GM19099 (cell line): ENCODE data around the gene EHMT1.

Experiments used
- POLR2A ChIP-seq: IDR thresholded peaks from 3 replicates; pipeline ENCODE4 v1.6.1; 2011; ENCODE audit warnings: low read depth; ENCODE audit not compliant: insufficient read length; ENCODE audit errors: extremely low read depth

Gene EHMT1

GRCh38 chr9:137630126-137630525 lies 11.3 kb downstream of the EHMT1 start:
- TF ChIP-seq POLR2A: no peak

DNA sequence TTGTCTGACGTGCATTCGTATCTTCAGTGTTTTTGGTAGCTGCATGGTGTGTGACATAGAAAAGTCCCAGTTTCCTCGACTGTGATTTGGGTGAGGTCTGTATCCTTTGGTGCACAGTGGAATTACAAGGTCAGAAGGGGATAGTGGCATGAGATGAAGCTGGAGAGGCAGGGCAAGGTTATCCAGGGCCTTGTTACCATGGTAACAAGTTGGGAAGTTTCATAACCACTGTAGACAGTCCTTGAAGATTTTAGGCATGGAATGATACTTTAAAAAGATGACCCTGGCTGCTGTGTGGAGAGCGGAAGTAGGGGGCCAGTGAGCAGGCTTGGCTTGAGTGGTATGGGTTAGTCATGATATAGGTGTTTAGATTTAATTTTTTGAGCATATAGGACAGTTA lies 11.9 kb downstream of the EHMT1 start:
- no peak for TF ChIP-seq POLR2A

- TF ChIP-seq POLR2A: no peak
Measured at GRCh38 chr9:137631345-137632229, 12.8 kb downstream of the EHMT1 start.

GRCh38 chr9:137632230-137633161 lies 13.7 kb downstream of the EHMT1 start:
- no peak for TF ChIP-seq POLR2A

DNA sequence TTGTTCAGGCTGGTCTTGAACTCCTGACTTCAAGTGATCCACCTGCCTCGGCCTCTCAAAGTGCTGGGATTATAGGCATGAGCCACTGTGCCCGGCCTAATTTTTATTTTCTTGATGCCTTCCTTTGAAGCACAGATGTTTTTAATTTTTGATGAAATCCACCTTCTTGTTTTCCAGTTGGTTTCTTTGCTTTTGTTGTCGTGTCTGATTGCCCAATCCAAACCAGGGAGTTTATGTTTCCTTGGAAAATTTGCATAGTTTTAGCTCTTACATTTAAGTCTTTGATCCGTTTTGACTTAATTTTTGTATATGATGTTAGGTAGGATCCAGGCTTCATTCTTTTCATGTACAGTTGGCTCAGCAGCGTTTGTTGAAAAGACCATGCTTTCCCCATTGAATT lies 15.2 kb downstream of the EHMT1 start:
- TF ChIP-seq POLR2A: no peak

DNA sequence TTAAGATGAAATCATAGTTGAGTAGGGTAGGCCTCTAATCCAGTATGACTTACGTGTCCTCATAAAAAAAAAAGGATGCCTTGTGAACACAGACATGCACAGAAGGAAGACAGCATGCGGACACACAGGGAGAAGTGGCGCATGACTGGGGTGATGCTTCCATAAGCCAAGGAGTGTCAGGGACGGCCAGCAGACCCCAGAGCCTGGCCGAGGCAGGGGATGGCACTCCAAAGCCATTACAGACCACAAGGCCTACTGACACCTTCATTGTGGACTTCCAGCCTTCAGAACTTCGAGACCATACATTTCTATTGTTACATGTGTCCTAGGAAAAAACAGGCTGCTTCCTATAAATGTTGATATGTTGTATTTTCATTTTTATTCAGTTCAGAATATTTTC lies 19.9 kb downstream of the EHMT1 start:
- no peak for TF ChIP-seq POLR2A

GRCh38 chr9:137639303-137640051 lies 20.7 kb downstream of the EHMT1 start:
- no peak for TF ChIP-seq POLR2A

- TF ChIP-seq POLR2A: no peak
Measured at GRCh38 chr9:137640862-137641261, 22.1 kb downstream of the EHMT1 start.

DNA sequence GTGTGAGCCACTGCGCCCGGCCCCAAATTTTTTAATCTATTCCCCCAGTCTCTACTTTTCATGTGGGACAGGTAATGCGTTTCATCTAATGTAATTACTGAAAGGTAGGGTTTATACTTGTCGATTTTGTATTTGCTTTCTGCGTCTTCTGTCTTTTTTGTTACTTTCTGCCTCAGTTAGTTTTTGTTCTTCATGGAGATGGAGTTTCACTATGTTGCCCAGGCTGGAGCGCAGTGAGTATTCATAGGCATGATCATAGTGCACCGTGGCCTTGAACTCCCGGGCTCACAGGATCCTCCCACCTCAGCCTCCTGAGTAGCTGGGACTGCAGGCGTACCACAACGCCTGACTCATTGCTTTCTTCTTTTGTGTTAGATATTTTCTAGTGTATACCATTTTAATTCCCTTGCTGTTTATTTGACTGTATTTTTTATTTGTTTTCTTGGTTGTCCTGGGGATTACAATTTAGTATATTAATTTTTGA lies 23.4 kb downstream of the EHMT1 start:
- TF ChIP-seq POLR2A: no peak

- no peak for TF ChIP-seq POLR2A
Measured at GRCh38 chr9:137642892-137643291, 24.1 kb downstream of the EHMT1 start.

- TF ChIP-seq POLR2A: no peak
Measured at GRCh38 chr9:137643921-137644320, 25.1 kb downstream of the EHMT1 start.

DNA sequence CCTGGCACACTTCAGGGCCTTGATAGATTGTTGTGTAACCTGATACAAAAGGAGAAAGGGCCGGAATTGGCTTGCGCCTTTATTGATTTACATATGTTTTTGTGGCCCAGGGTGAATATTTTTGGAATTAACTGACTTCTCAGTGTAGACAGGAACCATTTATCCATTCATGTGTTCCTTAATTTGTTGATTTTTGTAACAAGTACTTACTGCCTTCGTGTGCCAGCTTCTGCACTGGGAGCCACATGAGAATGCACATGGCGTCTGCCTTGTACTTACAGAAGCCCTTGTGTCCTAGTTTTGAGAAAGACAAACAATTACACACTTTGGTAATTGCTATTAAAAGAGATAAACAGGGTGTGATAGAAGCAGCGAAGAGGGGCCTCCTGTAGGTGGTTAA lies 26.4 kb downstream of the EHMT1 start:
- TF ChIP-seq POLR2A: no peak

- TF ChIP-seq POLR2A: no peak
Measured at GRCh38 chr9:137646341-137646740, 27.5 kb downstream of the EHMT1 start.

DNA sequence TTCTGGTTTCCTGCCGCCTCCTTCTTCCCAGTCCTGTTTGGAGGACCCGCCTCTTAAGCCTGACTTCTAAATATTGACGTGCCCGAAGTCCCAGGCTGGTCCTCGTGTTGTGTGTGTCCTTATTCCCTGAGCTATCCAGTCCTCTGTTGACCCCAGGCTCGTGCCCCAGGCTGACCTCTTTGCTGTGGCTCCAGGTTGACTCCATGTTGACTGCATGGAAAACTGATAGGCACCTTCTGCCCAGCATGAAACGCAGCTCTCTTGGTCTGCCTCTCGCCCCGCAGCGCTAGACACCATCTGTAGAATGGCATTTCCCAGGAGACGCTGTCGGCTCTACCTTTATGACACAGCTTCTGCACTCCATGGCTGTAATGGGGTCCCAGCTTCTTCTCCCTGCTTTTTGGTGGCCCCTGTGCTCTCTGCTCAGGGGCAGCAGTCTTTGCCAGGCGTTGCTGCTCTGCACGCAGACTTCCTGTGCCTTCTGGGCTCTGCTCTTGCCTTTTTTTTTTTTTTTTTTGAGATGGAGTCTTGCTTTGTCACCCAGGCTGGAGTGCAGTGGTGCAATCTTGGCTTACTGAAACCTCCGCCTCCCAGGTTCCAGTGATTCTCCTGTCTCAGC lies 28.4 kb downstream of the EHMT1 start:
- TF ChIP-seq POLR2A: no peak
